AG04449 (cell line): ENCODE measurements around the gene CHCHD4.
A peak's percentile ranks its signal among the peaks of the same experiment; 100 is the strongest.
"Not testable (repeated sequence)": the region's sequence is repeated elsewhere in the genome, so short reads cannot be mapped to it uniquely, and the experiment has no call there.

ENCODE experiments used
- CTCF ChIA-PET: fragments of 350-600 bp; formaldehyde crosslinking; extraction: SDS; loops from one replicate; lab custom pipeline; 2021; ENCODE audit warnings: antibody characterized with exemption; lab: Yijun Ruan, JAX
- POLR2A ChIA-PET: fragments of 400-600, 350-600 bp; formaldehyde crosslinking; extraction: SDS; loops from one replicate; lab custom pipeline; 2020; ENCODE audit warnings: antibody characterized with exemption, inconsistent platforms; lab: Yijun Ruan, JAX
- DNase-seq: peaks from one replicate; pipeline ENCODE4 v3.0.0-alpha.2; 2010; ENCODE audit warnings: low read depth, low spot score
- H3K4me3 ChIP-seq: 2 replicates; pipeline ENCODE4 v1.5.1; 2011; ENCODE audit warnings: low read depth, mild to moderate bottlenecking, control low read depth, low read length
- TF ChIP-seq, protein P1 (sequence below): IDR thresholded peaks from one replicate; pipeline ENCODE4 v1.5.1; 2011; ENCODE audit warnings: mild to moderate bottlenecking, moderate library complexity, low read length, control low read depth, inconsistent platforms; ENCODE audit not compliant: insufficient read depth; ENCODE audit errors: missing control alignments

The CHCHD4 gene

DNA sequence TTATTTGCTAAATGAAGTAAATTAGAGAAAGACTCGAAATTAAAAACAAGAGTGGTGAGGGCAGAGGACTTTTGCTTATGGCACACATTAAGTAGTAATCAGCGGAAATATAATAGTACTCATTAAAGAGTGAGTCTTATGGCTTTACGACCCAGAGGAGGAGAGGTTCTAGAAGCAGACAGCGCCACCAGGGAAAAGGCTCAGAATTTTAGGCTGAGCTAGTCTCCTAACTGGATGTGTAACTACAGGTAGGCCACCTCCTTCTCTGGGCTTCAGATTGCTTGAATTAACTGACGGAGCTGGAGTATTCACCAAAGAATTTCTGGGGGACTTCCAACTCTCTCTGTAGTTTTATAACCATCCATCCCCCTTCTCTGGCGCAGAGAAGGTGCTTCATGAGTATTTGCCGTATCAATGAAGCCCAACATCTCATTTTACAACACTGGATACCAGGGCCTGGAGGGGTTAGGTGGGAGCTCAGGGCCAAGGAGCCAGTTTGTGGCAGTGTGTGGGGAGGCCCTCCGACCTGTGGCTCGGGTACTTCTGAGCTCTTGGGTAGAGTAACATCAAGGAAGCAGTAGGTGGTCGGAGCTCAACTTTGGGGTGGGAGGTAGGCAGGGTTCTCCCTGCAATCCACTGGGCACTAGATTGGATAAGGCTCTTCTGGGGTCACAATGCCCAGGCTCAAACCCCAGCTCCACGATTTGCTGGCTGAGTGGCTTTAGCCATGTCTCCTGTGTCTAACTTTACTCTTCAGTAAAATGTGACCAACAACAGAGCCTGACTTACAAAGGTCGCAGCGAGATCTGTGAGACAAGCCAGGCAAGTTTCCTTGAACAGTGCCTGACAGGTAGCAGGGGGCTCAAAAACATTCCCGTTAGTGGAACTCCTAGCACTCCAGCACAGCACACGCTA is 1.1 kb downstream of the CHCHD4 start:
- DNase-seq: no peak
- H3K4me3 ChIP-seq: peak overlapping the region; percentile 80
- ChIA-PET CTCF (interaction anchor here (0.9 to 2.4 kb wide), 7 partner anchors 9 to 474 kb away, joined by 3 to 16 read pairs (median 4); no protein-coding TSS in a partner anchor), POLR2A (interaction anchor here (0.7 to 1.9 kb wide), 2 partner anchors 528 to 1225 kb away, joined by 3 to 7 read pairs; partner anchors contain the start of gene CCDC174)
- TF ChIP-seq, protein P1, sequence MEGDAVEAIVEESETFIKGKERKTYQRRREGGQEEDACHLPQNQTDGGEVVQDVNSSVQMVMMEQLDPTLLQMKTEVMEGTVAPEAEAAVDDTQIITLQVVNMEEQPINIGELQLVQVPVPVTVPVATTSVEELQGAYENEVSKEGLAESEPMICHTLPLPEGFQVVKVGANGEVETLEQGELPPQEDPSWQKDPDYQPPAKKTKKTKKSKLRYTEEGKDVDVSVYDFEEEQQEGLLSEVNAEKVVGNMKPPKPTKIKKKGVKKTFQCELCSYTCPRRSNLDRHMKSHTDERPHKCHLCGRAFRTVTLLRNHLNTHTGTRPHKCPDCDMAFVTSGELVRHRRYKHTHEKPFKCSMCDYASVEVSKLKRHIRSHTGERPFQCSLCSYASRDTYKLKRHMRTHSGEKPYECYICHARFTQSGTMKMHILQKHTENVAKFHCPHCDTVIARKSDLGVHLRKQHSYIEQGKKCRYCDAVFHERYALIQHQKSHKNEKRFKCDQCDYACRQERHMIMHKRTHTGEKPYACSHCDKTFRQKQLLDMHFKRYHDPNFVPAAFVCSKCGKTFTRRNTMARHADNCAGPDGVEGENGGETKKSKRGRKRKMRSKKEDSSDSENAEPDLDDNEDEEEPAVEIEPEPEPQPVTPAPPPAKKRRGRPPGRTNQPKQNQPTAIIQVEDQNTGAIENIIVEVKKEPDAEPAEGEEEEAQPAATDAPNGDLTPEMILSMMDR: no peak

DNA sequence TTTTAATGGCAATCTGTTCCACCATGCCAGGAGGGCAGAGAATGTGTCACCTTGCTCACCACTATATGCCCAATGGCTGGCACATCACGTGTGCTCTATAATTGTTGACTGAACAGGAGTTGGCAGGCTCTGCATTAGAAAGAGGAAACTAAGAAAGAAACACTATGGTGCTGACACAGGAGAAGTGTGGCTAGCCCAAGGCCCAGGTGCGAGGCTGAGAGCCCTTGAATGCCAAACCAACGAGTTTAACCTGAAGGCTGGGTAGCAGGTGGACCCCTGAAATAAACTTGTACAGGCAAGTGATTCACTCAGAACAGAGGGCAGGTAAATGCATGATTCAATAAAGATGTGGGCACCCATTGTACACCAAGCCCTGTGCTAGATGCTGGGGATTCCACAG is 2.4 kb downstream of the CHCHD4 start:
- no peak for DNase-seq
- ChIA-PET CTCF (interaction anchor here (0.7 to 2.0 kb wide), 2 partner anchors 13 to 225 kb away, joined by 3 to 6 read pairs; no protein-coding TSS in a partner anchor), POLR2A (no interaction called here)
- TF ChIP-seq, protein P1: no peak
- H3K4me3 ChIP-seq: no peak overlapping the region

DNA sequence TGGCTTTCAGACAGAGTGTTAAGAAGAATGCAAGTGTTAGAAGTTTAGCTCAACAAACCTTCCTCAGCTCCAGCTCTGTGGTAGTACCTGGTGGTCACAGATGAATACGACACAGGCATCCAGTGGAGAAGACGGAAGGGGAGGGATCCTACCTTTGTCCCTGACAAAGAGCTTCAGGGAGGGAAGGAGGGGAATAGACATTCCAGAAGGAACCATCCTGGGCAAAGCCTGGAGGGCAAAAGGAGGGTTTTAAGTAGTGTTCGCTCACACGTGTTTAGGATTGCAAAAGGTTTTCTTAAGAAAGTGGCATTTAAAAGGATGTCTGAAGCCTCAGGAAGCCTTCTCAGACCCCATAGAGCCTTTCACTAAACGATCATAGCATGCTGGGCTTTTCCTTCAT is 2.8 kb downstream of the CHCHD4 start:
- POLR2A ChIA-PET: no interaction called here

DNA sequence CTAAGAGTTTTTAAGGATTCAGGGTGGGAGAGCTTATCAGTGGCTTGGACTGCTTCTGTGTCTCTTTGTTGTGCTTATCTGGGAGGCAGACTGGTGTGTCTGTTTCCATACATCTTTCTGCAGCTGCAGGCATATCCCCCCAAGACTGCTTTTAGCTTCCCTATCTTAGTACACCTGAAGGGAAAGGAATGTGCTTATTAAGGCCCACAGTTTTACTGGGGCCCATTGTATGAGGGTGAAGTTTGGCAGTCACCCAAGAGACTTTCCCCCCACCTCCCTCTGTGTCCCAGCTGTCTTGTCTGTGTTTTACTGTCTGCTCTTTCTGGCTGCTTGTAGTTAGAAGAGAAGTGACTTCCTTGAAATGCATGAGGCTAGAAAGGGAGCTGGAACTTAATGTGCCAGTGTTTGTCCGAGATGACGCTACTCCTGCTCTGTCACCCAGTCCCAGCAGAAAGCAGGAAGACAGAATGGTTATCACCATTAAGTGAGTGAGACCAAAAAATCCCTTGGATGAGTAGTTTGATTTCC is 3.7 kb downstream of the CHCHD4 start:
- H3K4me3 ChIP-seq, DNase-seq, POLR2A ChIA-PET: not testable (repeated sequence)
- CTCF ChIA-PET: interaction anchor here (1.1 to 2.0 kb wide), 2 partner anchors 8 to 224 kb away, joined by 4 to 6 read pairs; no protein-coding TSS in a partner anchor

More for the DNA sequence above, 2.8 kb downstream of the CHCHD4 start:
- no peak for DNase-seq
- CTCF ChIA-PET: interaction anchor here (1.1 to 2.0 kb wide), 2 partner anchors 9 to 225 kb away, joined by 4 to 6 read pairs; no protein-coding TSS in a partner anchor
- no peak overlapping the region for H3K4me3 ChIP-seq
- TF ChIP-seq, protein P1: no peak

DNA sequence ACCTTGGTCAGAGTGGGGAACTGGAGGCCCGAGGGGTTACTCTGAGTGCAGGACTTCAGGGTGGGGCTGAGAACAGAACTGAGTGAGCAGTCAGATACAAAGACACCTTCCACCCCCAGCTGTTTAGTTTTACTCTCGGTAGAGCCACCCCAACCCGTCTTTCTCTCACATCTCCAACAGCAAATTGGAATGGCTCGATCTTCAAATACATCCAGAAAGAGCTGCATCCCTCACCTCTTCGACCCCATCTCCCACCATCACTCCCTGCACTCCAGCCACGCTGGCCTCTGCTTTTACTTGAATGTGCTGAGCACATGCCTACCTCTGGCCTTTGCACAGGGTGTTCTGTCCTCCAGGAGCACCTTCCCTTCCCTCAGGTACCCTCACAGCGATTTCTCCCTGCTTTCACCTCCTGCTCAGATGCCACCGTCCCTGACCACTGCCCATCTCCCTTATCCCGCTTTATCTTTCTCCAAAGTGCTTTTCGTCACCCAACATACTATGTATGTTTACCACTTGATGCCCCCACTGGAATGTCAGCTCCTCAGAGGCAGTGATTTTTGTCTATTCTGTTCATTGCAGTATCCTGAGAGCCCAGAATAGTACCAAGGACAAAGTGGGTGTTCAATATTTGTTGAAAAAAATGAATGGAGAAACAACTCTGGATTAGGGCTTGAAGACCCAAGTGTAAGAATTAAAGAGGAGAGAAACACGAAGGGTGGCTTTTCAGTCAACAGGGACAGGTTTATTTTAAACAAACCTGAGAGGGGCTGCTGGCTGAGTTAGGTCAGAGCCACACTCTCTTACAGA is 4.4 kb downstream of the CHCHD4 start:
- TF ChIP-seq, protein P1: no peak
- ChIA-PET POLR2A (no interaction called here), CTCF (interaction anchor here (1.4 to 2.0 kb wide), 2 partner anchors 223 kb away, joined by 6 to 7 read pairs; no protein-coding TSS in a partner anchor)
- H3K4me3 ChIP-seq: no peak overlapping the region
- DNase-seq: no peak

DNA sequence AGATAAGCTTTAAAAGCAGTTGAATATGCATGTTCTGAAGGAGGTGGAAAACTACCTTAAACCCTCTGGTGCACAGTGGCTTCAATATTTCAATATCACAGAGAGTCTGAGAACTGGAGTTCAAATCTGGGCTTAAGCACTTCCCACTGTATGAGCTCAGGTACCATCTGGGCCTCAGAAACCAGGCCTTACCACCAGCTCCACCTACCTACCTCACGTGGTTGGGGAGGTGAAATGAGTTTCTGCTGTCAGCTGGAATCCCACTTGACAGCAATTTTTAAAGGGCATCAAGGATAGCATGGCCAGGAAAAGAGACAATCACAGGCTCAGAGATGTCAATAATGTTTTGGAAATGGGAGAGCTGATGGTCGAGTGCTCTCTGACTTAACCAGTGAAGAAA is 5.0 kb downstream of the CHCHD4 start:
- H3K4me3 ChIP-seq: no peak overlapping the region
- no peak for DNase-seq
- TF ChIP-seq, protein P1: no peak
- ChIA-PET POLR2A (no interaction called here), CTCF (interaction anchor here (1.4 kb wide), 1 partner anchor 223 kb away, joined by 7 read pairs; no protein-coding TSS in a partner anchor)
